A673 (cell line): ENCODE measurements around the gene PCDHGB6. TPM values are rescaled to one million over a fixed set of nuclear protein-coding genes. Genes with fewer than 3 reads are reported as not detected.
"Not testable (repeated sequence)": the region's sequence is repeated elsewhere in the genome, so short reads cannot be mapped to it uniquely, and the experiment has no call there.

Experiments used
- BruUV-seq: library from RNA; stranded (reverse); fragments of 400-500 nt; replicated peaks from 2 replicates; lab custom pipeline; 2021; lab: Mats Ljungman, UMichigan
- CTCF ChIA-PET: fragments of 300-600 bp; sonication (Branson Sonifier 250); formaldehyde crosslinking; loops from one replicate; lab custom pipeline; 2022; ENCODE audit warnings: antibody characterized with exemption; lab: Charles Lee
- POLR2A ChIA-PET: fragments of 300-600 bp; sonication (Branson Sonifier 250); formaldehyde crosslinking; loops from one replicate; lab custom pipeline; 2022; ENCODE audit warnings: antibody characterized with exemption; ENCODE audit not compliant: low non-redundant PET; lab: Charles Lee
- DNase-seq: peaks from one replicate; pipeline ENCODE4 v3.0.0-alpha.2; 2015; ENCODE audit warnings: low spot score
- H3K27ac ChIP-seq: fragments of 200-600 bp; sonication (generic); 2 replicates; pipeline ENCODE4 v1.5.1; 2016; ENCODE audit warnings: mixed run types, low read depth, mild to moderate bottlenecking, mixed read lengths, antibody characterized with exemption, low read length; ENCODE audit not compliant: poor library complexity, severe bottlenecking
- H3K27me3 ChIP-seq: fragments of 200-600 bp; sonication (generic); replicated peaks from 2 replicates; pipeline ENCODE4 v1.6.1; 2017; ENCODE audit warnings: mixed run types, low read depth, mild to moderate bottlenecking, mixed read lengths, antibody characterized with exemption, low read length; ENCODE audit not compliant: insufficient read depth, poor library complexity
- H3K36me3 ChIP-seq: fragments of 200-600 bp; sonication (generic); 2 replicates; pipeline ENCODE4 v1.6.1; 2016; ENCODE audit warnings: mixed run types, mild to moderate bottlenecking, mixed read lengths, antibody characterized with exemption, low read length; ENCODE audit not compliant: insufficient read depth, poor library complexity, severe bottlenecking
- H3K4me1 ChIP-seq: fragments of 200-600 bp; sonication (generic); 2 replicates; pipeline ENCODE4 v1.6.1; 2017; ENCODE audit warnings: mixed run types, mild to moderate bottlenecking, mixed read lengths, antibody characterized with exemption, low read length; ENCODE audit not compliant: insufficient read depth, poor library complexity, severe bottlenecking
- H3K4me3 ChIP-seq: fragments of 200-600 bp; sonication (generic); 2 replicates; pipeline ENCODE4 v1.5.1; 2016; ENCODE audit warnings: low read depth, mixed run types, mild to moderate bottlenecking, mixed read lengths, low read length; ENCODE audit not compliant: poor library complexity, severe bottlenecking
- H3K9me3 ChIP-seq: fragments of 200-600 bp; sonication (generic); 2 replicates; pipeline ENCODE4 v1.6.1; 2016; ENCODE audit warnings: mixed run types, low read depth, mild to moderate bottlenecking, mixed read lengths, antibody characterized with exemption, low read length; ENCODE audit not compliant: poor library complexity, severe bottlenecking
- CTCF ChIP-seq: fragments of 300-800, 200-600 bp; sonication (generic); conservative IDR thresholded peaks from 2 replicates; pipeline ENCODE4 v1.5.1; 2017; ENCODE audit warnings: low read depth, mild to moderate bottlenecking, antibody characterized with exemption, low read length, moderate library complexity, mixed read lengths
- EZH2 ChIP-seq: fragments of 200-600 bp; sonication (generic); IDR thresholded peaks from 2 replicates; pipeline ENCODE4 v1.6.1; 2017; ENCODE audit warnings: borderline replicate concordance, low read depth, mild to moderate bottlenecking, mixed read lengths, antibody characterized with exemption, low read length; ENCODE audit not compliant: poor library complexity, severe bottlenecking
- intact Hi-C: fragments of 100-400 bp; cut with micrococcal nuclease; formaldehyde crosslinking; loops from one replicate; pipeline ENCODE4 v1.10.0; 2022; ENCODE audit not compliant: unreplicated experiment
- total RNA-seq: library from RNA; stranded (reverse); gene quantifications from 2 replicates; pipeline ENCODE4 v1.2.3, GENCODE V29; 2021

The PCDHGB6 gene
- total RNA-seq, 1 experiment from 2014 or later = 4.6 TPM

GRCh38 chr5:141393267-141393666, 14.6 kb upstream of the PCDHGB6 start:
- ChIA-PET CTCF (no interaction called here), POLR2A (no interaction called here)
- Histone ChIP-seq H3K27ac (no peak overlapping the region), H3K36me3 (no peaks in the 10 kb centered on the region), H3K27me3 (no peaks in the 10 kb centered on the region), H3K4me1 (no peaks in the 10 kb centered on the region), H3K4me3 (no peak overlapping the region), H3K9me3 (peaks cover 53% of the 10 kb centered on the region)
- BruUV-seq = no TSS peak
- DNase-seq = no peak
- intact Hi-C loops = no loop called here
- TF ChIP-seq EZH2 (no peak), CTCF (no peak)

GRCh38 chr5:141394401-141395187, 13.2 kb upstream of the PCDHGB6 start:
- H3K27ac ChIP-seq, BruUV-seq, DNase-seq, POLR2A ChIA-PET, H3K27me3 ChIP-seq, H3K4me3 ChIP-seq, CTCF ChIA-PET, H3K4me1 ChIP-seq: not testable (repeated sequence)
- Histone ChIP-seq H3K9me3 (peaks cover 53% of the 10 kb centered on the region), H3K36me3 (peaks cover 12% of the 10 kb centered on the region)
- intact Hi-C loops = loop anchor here (5.0 kb wide), 1 partner anchor 128 kb away; no protein-coding TSS in a partner anchor

GRCh38 chr5:141397756-141398551, 9.9 kb upstream of the PCDHGB6 start, which contains the start of gene PCDHGB5:
Gene PCDHGB5 (plus strand): TSS chr5:141397947. CDS start chr5:141398128, 181 bp downstream.
- Histone ChIP-seq H3K4me3 (peak within 1 kb of the TSS; percentile 39), H3K36me3 (peaks cover 27% of the 10 kb centered on the region), H3K9me3 (peaks cover 53% of the 10 kb centered on the region), H3K27ac (peak within 1 kb of the TSS; percentile 37)
- H3K4me1 ChIP-seq, BruUV-seq, POLR2A ChIA-PET, H3K27me3 ChIP-seq: not testable (repeated sequence)
- TF ChIP-seq CTCF = peak; percentile 62
- intact Hi-C loops = loop anchor here (5.0 kb wide), 1 partner anchor 124 kb away; no protein-coding TSS in a partner anchor
- DNase-seq = peak; percentile 66
- CTCF ChIA-PET = interaction anchor here (1.2 to 1.5 kb wide), 3 partner anchors 160 to 174 kb away, joined by 3 to 7 read pairs (median 5); partner anchors contain the start of gene PCDHB14
